HG02884 (cell line): Measurements from ENCODE around the gene PTTG2.

Experiments used
- ATAC-seq: cut with Tn5 transposase; IDR thresholded peaks from one replicate; pipeline ENCODE4 v1.9.1; 2021; ENCODE audit warnings: mild to moderate bottlenecking, moderate library complexity; ENCODE audit not compliant: unreplicated experiment

Gene PTTG2

GRCh38 chr4:37982736-37983135 lies 22.5 kb downstream of the PTTG2 start:
- ATAC-seq: no peak

- no peak for ATAC-seq
Measured at GRCh38 chr4:37983951-37984350, 23.8 kb downstream of the PTTG2 start.

- ATAC-seq: peak; percentile 41
Measured at GRCh38 chr4:37985730-37986275, 25.6 kb downstream of the PTTG2 start.

GRCh38 chr4:37988670-37989069 lies 28.5 kb downstream of the PTTG2 start:
- ATAC-seq: no peak

GRCh38 chr4:37989398-37990260 lies 29.4 kb downstream of the PTTG2 start:
- peak; percentile 41 for ATAC-seq

- no peak for ATAC-seq
Measured at GRCh38 chr4:37990731-37991245, 30.6 kb downstream of the PTTG2 start.

- no peak for ATAC-seq
Measured at GRCh38 chr4:37991623-37992410, 31.6 kb downstream of the PTTG2 start.

GRCh38 chr4:37993806-37994205 lies 33.6 kb downstream of the PTTG2 start:
- ATAC-seq: no peak

- peak; percentile 56 for ATAC-seq
Measured at GRCh38 chr4:37994569-37994968, 34.4 kb downstream of the PTTG2 start.

- ATAC-seq: no peak
Measured at GRCh38 chr4:37995299-37995821, 35.2 kb downstream of the PTTG2 start.

- no peak for ATAC-seq
Measured at GRCh38 chr4:37995981-37996775, 36.0 kb downstream of the PTTG2 start.

GRCh38 chr4:37998226-37998625 lies 38.0 kb downstream of the PTTG2 start:
- no peak for ATAC-seq

- no peak for ATAC-seq
Measured at GRCh38 chr4:37999000-37999716, 39.0 kb downstream of the PTTG2 start.

GRCh38 chr4:37999965-38000364 lies 39.8 kb downstream of the PTTG2 start:
- ATAC-seq: no peak

- no peak for ATAC-seq
Measured at GRCh38 chr4:38001927-38002326, 41.7 kb downstream of the PTTG2 start.

- ATAC-seq: no peak
Measured at GRCh38 chr4:38002451-38003071, 42.4 kb downstream of the PTTG2 start.

GRCh38 chr4:38003102-38003501 lies 42.9 kb downstream of the PTTG2 start:
- ATAC-seq: no peak

GRCh38 chr4:38003628-38004027 lies 43.4 kb downstream of the PTTG2 start:
- ATAC-seq: no peak

GRCh38 chr4:38004062-38004461 lies 43.9 kb downstream of the PTTG2 start:
- no peak for ATAC-seq
